Astrocyte of the cerebellum (primary cell): ENCODE data around the gene ESYT2.

Experiments
- DNase-seq: peaks from one replicate; pipeline ENCODE4 v3.0.0-alpha.2; 2011; ENCODE audit warnings: low read depth
- H3K4me3 ChIP-seq: 2 replicates; pipeline ENCODE4 v1.5.1; 2011; ENCODE audit warnings: mild to moderate bottlenecking, low read depth, low read length, moderate library complexity
- CTCF ChIP-seq: IDR thresholded peaks from 2 replicates; pipeline ENCODE4 v1.5.1; 2012; ENCODE audit warnings: low read length, low read depth, moderate library complexity, mild to moderate bottlenecking; ENCODE audit errors: missing control alignments
- in situ Hi-C: cut with HindIII; loops from 2 replicates; pipeline ENCODE4 v1.10.0; 2017; ENCODE audit warnings: low sequenced_read_pairs

ESYT2 gene

GRCh38 chr7:158772916-158773315 lies 56.4 kb downstream of the ESYT2 start:
- H3K4me3 ChIP-seq: no peak overlapping the region
- TF ChIP-seq CTCF: no peak
- in situ Hi-C loops: no loop called here

GRCh38 chr7:158771213-158771834 lies 58.0 kb downstream of the ESYT2 start:
- TF ChIP-seq CTCF: no peak
- H3K4me3 ChIP-seq: no peak overlapping the region
- no peak for DNase-seq
- in situ Hi-C loops: no loop called here

More at GRCh38 chr7:158772916-158773315, 56.4 kb downstream of the ESYT2 start:
- DNase-seq: no peak

GRCh38 chr7:158767707-158768106 lies 61.6 kb downstream of the ESYT2 start:
- no peak for DNase-seq
- in situ Hi-C loops: no loop called here
- no peak overlapping the region for H3K4me3 ChIP-seq
- TF ChIP-seq CTCF: no peak

GRCh38 chr7:158766570-158767281 lies 62.6 kb downstream of the ESYT2 start:
- DNase-seq: no peak
- H3K4me3 ChIP-seq: no peak overlapping the region
- TF ChIP-seq CTCF: no peak
- in situ Hi-C loops: no loop called here

- no peak overlapping the region for H3K4me3 ChIP-seq
- in situ Hi-C loops: no loop called here
- DNase-seq: no peak
- TF ChIP-seq CTCF: no peak
These were observed 64.3 kb downstream of the ESYT2 start for GRCh38 chr7:158765020-158765419.

GRCh38 chr7:158763454-158764033 lies 65.8 kb downstream of the ESYT2 start:
- H3K4me3 ChIP-seq: no peak overlapping the region
- TF ChIP-seq CTCF: no peak
- in situ Hi-C loops: no loop called here
- no peak for DNase-seq
